ES-I3 (cell line): ENCODE results near the gene KIF3C.
"Not testable (repeated sequence)": the region's sequence is repeated elsewhere in the genome, so short reads cannot be mapped to it uniquely, and the experiment has no call there.

ENCODE experiments used
- H3K36me3 ChIP-seq: 2 replicates; pipeline ENCODE4 v1.6.1; 2013; ENCODE audit warnings: mild to moderate bottlenecking, low read length, control low read depth, moderate library complexity; ENCODE audit not compliant: insufficient read depth
- H3K4me1 ChIP-seq: 2 replicates; pipeline ENCODE4 v1.6.1; 2013; ENCODE audit warnings: mild to moderate bottlenecking, control low read depth, low read length; ENCODE audit not compliant: insufficient read depth
- H3K9ac ChIP-seq: 2 replicates; pipeline ENCODE4 v1.6.1; 2013; ENCODE audit warnings: low read depth, mild to moderate bottlenecking, low read length, moderate library complexity
- H3K9me3 ChIP-seq: 2 replicates; pipeline ENCODE4 v1.6.1; 2013; ENCODE audit warnings: mild to moderate bottlenecking, low read length, moderate library complexity; ENCODE audit not compliant: control insufficient read depth, insufficient read depth

KIF3C gene

GRCh38 chr2:26009567-26009963 lies 27.3 kb upstream of the KIF3C start:
- Histone ChIP-seq H3K36me3 (no peaks in the 10 kb centered on the region), H3K9ac (no peak overlapping the region), H3K4me1 (peaks cover 17% of the 10 kb centered on the region), H3K9me3 (no peaks in the 10 kb centered on the region)

GRCh38 chr2:26008851-26009566 lies 26.7 kb upstream of the KIF3C start:
- Histone ChIP-seq H3K9me3 (no peaks in the 10 kb centered on the region), H3K36me3 (no peaks in the 10 kb centered on the region), H3K9ac (no peak overlapping the region), H3K4me1 (peaks cover 17% of the 10 kb centered on the region)

- Histone ChIP-seq H3K9ac (no peak overlapping the region), H3K9me3 (no peaks in the 10 kb centered on the region), H3K36me3 (no peaks in the 10 kb centered on the region), H3K4me1 (peaks cover 17% of the 10 kb centered on the region)
Observed at GRCh38 chr2:26008095-26008494, 25.8 kb upstream of the KIF3C start.

- no peaks in the 10 kb centered on the region for H3K9me3 ChIP-seq
- no peak overlapping the region for H3K9ac ChIP-seq
- H3K36me3 ChIP-seq = no peaks in the 10 kb centered on the region
- H3K4me1 ChIP-seq = no peaks in the 10 kb centered on the region
Observed at GRCh38 chr2:26002632-26003310, 20.5 kb upstream of the KIF3C start.

GRCh38 chr2:26001743-26002351 lies 19.6 kb upstream of the KIF3C start:
- Histone ChIP-seq H3K9me3 (no peaks in the 10 kb centered on the region), H3K4me1 (no peaks in the 10 kb centered on the region), H3K9ac (no peak overlapping the region), H3K36me3 (no peaks in the 10 kb centered on the region)

- H3K9me3 ChIP-seq = no peaks in the 10 kb centered on the region
- no peaks in the 10 kb centered on the region for H3K36me3 ChIP-seq
- no peaks in the 10 kb centered on the region for H3K4me1 ChIP-seq
- no peak overlapping the region for H3K9ac ChIP-seq
Observed at GRCh38 chr2:26000561-26001082, 18.3 kb upstream of the KIF3C start.

- H3K9me3 ChIP-seq, H3K4me1 ChIP-seq, H3K36me3 ChIP-seq, H3K9ac ChIP-seq: not testable (repeated sequence)
Observed at GRCh38 chr2:25999406-25999805, 17.1 kb upstream of the KIF3C start.

- not testable (repeated sequence) for H3K36me3 ChIP-seq, H3K4me1 ChIP-seq, H3K9ac ChIP-seq, H3K9me3 ChIP-seq
Observed at GRCh38 chr2:25998816-25999383, 16.6 kb upstream of the KIF3C start.

GRCh38 chr2:25996844-25997243 lies 14.5 kb upstream of the KIF3C start:
- no peaks in the 10 kb centered on the region for H3K4me1 ChIP-seq
- no peaks in the 10 kb centered on the region for H3K36me3 ChIP-seq
- no peak overlapping the region for H3K9ac ChIP-seq
- no peaks in the 10 kb centered on the region for H3K9me3 ChIP-seq

GRCh38 chr2:25994509-25994908 lies 12.2 kb upstream of the KIF3C start:
- H3K4me1 ChIP-seq = no peaks in the 10 kb centered on the region
- no peaks in the 10 kb centered on the region for H3K9me3 ChIP-seq
- H3K9ac ChIP-seq = no peak overlapping the region
- no peaks in the 10 kb centered on the region for H3K36me3 ChIP-seq

- Histone ChIP-seq H3K4me1 (no peaks in the 10 kb centered on the region), H3K9me3 (no peaks in the 10 kb centered on the region), H3K9ac (no peak overlapping the region)
Observed at GRCh38 chr2:25993049-25993448, 10.8 kb upstream of the KIF3C start.

GRCh38 chr2:25992556-25992955 lies 10.3 kb upstream of the KIF3C start:
- no peaks in the 10 kb centered on the region for H3K9me3 ChIP-seq
- no peaks in the 10 kb centered on the region for H3K36me3 ChIP-seq
- H3K4me1 ChIP-seq = no peaks in the 10 kb centered on the region
- H3K9ac ChIP-seq = no peak overlapping the region

More at GRCh38 chr2:25993049-25993448, 10.8 kb upstream of the KIF3C start:
- H3K36me3 ChIP-seq = no peaks in the 10 kb centered on the region

- H3K36me3 ChIP-seq = no peaks in the 10 kb centered on the region
- no peak overlapping the region for H3K9ac ChIP-seq
- H3K9me3 ChIP-seq = no peaks in the 10 kb centered on the region
- no peaks in the 10 kb centered on the region for H3K4me1 ChIP-seq
Observed at GRCh38 chr2:25991965-25992364, 9.7 kb upstream of the KIF3C start.

GRCh38 chr2:25989154-25989553 lies 6.9 kb upstream of the KIF3C start:
- Histone ChIP-seq H3K36me3 (no peaks in the 10 kb centered on the region), H3K9me3 (no peaks in the 10 kb centered on the region), H3K9ac (no peak overlapping the region), H3K4me1 (no peaks in the 10 kb centered on the region)
